Measurements from ENCODE around the gene USP5.

Gene USP5

GRCh38 chr12:6845395-6845794 lies 6.6 kb upstream of the USP5 start:
- no peaks in the 10 kb centered on the region for H3K27me3 Mint-ChIP-seq
- H3K9me3 Mint-ChIP-seq = no peaks in the 10 kb centered on the region
- H3K36me3 Mint-ChIP-seq = no peaks in the 10 kb centered on the region
- H3K4me1 Mint-ChIP-seq = no peaks in the 10 kb centered on the region
- H3K4me3 Mint-ChIP-seq = no peak overlapping the region
- H3K27ac Mint-ChIP-seq = no peak overlapping the region

DNA sequence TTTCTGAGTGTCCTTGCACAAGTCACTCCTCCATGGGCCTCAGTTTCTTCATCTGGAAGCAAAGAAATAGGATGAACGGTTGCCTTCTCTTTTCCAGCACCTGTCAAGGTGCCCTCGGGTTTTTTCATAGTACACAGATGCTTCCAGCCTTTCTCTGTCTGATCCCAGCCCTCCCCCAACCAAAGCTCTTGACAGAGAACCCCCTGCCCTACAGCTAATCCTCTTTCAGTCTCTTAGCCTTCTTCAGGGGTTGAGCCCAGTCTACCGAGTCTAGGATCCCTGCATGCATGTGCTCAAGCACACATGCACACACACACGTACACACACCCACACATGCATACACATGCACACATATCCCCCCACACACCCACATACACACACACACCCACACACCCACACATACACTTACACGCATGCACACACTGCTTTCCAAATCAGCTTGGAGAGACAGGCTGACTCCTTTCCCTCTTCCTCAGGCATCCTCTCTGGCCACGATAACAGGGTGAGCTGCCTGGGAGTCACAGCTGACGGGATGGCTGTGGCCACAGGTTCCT lies 5.6 kb upstream of the USP5 start:
- Mint-ChIP-seq H3K4me3 (no peak overlapping the region), H3K4me1 (peaks cover 4% of the 10 kb centered on the region), H3K9me3 (no peaks in the 10 kb centered on the region)

GRCh38 chr12:6847676-6848075 lies 4.3 kb upstream of the USP5 start:
- no peaks in the 10 kb centered on the region for H3K9me3 Mint-ChIP-seq
- no peaks in the 10 kb centered on the region for H3K27me3 Mint-ChIP-seq
- H3K4me3 Mint-ChIP-seq = no peak overlapping the region
- H3K27ac Mint-ChIP-seq = no peak overlapping the region
- H3K4me1 Mint-ChIP-seq = peaks cover 4% of the 10 kb centered on the region
- no peaks in the 10 kb centered on the region for H3K36me3 Mint-ChIP-seq

More for the DNA sequence above, 5.6 kb upstream of the USP5 start:
- Mint-ChIP-seq H3K27me3 (no peaks in the 10 kb centered on the region), H3K27ac (no peak overlapping the region), H3K36me3 (no peaks in the 10 kb centered on the region)

GRCh38 chr12:6849427-6849826 lies 2.5 kb upstream of the USP5 start:
- Mint-ChIP-seq H3K27ac (no peak overlapping the region), H3K4me1 (peaks cover 17% of the 10 kb centered on the region), H3K36me3 (no peaks in the 10 kb centered on the region), H3K27me3 (no peaks in the 10 kb centered on the region), H3K9me3 (no peaks in the 10 kb centered on the region), H3K4me3 (no peak overlapping the region)

DNA sequence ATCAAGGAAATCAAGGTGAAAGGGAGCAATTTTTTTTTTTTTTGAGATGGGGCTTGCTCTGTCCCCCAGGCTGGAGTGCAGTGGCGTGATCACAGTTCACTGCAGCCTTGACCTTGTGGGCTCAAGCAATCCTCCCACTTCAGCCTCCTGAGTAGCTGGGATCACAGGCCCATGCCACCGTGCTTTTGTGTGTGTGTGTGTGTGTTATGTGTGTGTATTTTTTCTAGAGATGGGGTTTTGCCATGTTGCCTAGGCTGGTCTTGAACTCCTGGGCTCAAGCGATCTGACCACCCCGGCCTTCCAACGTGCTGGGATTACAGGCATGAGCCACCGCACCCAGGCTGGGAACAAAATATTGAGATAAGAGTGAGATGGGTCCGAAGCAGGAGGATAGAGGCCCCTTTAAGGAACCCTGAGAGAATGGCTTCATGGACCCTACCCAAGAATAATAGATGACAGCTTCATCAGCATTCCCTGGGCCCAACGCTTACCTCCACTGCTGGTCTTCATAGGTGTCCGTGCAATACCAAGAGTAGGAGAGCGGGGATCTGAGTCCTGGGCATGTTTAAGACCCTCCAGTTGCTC lies 1.9 kb upstream of the USP5 start:
- Mint-ChIP-seq H3K9me3 (no peaks in the 10 kb centered on the region), H3K27ac (no peak overlapping the region), H3K4me1 (peaks cover 21% of the 10 kb centered on the region), H3K27me3 (no peaks in the 10 kb centered on the region), H3K36me3 (no peaks in the 10 kb centered on the region), H3K4me3 (no peak overlapping the region)

GRCh38 chr12:6850796-6851152 lies 1.2 kb upstream of the USP5 start:
- no peak overlapping the region for H3K4me3 Mint-ChIP-seq
- H3K27ac Mint-ChIP-seq = no peak overlapping the region
- H3K36me3 Mint-ChIP-seq = peaks cover under 1% of the 10 kb centered on the region
- no peaks in the 10 kb centered on the region for H3K9me3 Mint-ChIP-seq
- no peaks in the 10 kb centered on the region for H3K27me3 Mint-ChIP-seq
- peaks cover 24% of the 10 kb centered on the region for H3K4me1 Mint-ChIP-seq

- Mint-ChIP-seq H3K27ac (peak within 1 kb of the TSS; percentile 95), H3K4me3 (peak within 1 kb of the TSS; percentile 88), H3K27me3 (no peaks in the 10 kb centered on the region), H3K36me3 (peaks cover 1% of the 10 kb centered on the region), H3K4me1 (peaks cover 26% of the 10 kb centered on the region), H3K9me3 (no peaks in the 10 kb centered on the region)
Observed at GRCh38 chr12:6851153-6851920, 613 bp upstream of the USP5 start, which contains the start of gene CDCA3. Gene CDCA3, minus strand, starts transcription at chr12:6851286. Its CDS starts 334 bp downstream, at chr12:6850952.

DNA sequence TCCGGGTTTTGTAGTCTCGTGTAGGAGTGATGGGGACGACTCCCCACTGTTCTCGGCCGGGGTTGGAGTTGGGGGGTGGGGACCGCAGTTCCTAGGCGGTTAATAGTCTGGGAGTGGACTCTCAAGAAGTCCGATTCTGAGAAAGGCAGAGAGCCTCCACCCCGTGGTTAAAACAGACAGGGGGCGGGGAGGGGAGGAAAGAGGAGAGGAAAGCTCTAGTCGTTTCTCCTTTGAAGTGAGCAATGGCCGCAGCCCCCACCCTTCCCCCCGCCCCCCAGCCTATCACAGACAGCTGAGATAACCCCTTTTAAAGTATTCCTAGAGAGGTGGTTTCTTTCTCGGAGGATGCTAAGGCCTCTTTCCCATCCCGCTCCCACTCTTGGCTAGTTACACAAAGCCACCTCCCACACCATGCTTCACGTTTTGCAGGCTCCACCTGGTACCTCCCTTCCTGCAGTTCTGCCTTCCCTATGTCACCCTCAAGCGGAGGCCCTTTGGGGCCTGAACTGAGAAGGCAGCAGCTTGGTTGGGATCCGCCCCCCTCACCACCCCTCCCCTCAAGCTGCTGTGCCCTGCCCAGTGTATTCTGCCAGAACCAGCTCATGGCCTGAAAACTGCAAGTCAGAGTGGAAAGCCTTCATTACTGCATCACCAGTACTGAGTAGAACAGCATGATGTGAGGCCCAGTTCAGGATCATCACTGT lies 853 bp downstream of the USP5 start:
- Mint-ChIP-seq H3K9me3 (no peaks in the 10 kb centered on the region), H3K4me1 (peaks cover 26% of the 10 kb centered on the region), H3K4me3 (peak overlapping the region; percentile 88), H3K36me3 (peaks cover 7% of the 10 kb centered on the region), H3K27ac (peak overlapping the region; percentile 95), H3K27me3 (no peaks in the 10 kb centered on the region)

GRCh38 chr12:6853626-6854025 lies 1.7 kb downstream of the USP5 start:
- peaks cover 9% of the 10 kb centered on the region for H3K36me3 Mint-ChIP-seq
- H3K9me3 Mint-ChIP-seq = no peaks in the 10 kb centered on the region
- H3K4me3 Mint-ChIP-seq = peak overlapping the region; percentile 88
- no peaks in the 10 kb centered on the region for H3K27me3 Mint-ChIP-seq
- H3K27ac Mint-ChIP-seq = peak overlapping the region; percentile 95
- H3K4me1 Mint-ChIP-seq = peaks cover 26% of the 10 kb centered on the region

DNA sequence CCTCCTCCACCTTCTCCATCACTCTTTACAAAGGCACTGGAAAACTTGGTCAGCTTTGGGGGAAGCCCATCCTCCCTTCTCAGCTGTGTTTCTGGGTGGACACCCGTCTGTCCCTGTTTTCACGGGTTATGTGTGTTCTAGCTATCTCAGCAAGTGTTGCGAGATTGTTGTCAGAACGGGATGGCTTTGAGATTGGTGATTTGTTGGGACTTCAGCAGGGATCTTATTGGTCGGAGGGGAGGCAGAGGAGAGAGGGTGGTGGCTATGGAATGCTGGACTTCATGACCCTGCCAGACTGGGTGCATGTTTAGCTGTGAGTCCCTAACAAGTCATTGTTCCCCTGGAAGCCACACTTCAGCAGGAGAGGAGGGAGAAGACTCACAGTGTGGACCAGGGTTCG lies 2.1 kb downstream of the USP5 start:
- Mint-ChIP-seq H3K27me3 (no peaks in the 10 kb centered on the region), H3K4me1 (peaks cover 26% of the 10 kb centered on the region), H3K36me3 (peaks cover 9% of the 10 kb centered on the region), H3K27ac (peak overlapping the region; percentile 95), H3K4me3 (peak overlapping the region; percentile 88), H3K9me3 (no peaks in the 10 kb centered on the region)

DNA sequence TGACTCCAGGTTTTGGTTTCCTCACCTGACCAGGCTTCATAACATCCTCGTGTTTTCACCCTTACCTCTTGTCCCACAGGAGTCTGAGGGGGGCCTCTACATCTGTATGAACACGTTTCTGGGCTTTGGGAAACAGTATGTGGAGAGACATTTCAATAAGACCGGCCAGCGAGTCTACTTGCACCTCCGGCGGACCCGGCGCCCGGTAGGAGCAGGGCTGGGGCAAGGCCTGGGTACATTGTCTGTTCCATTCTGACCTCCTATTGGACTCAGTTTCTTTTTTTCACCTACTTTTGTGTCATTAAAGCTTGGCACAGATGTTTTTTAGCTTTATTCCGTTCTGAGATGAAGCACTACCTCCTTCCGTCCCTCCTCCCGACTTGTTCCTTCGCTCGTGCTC lies 3.4 kb downstream of the USP5 start:
- Mint-ChIP-seq H3K4me3 (no peak overlapping the region), H3K27me3 (no peaks in the 10 kb centered on the region), H3K27ac (no peak overlapping the region), H3K9me3 (no peaks in the 10 kb centered on the region), H3K4me1 (peaks cover 26% of the 10 kb centered on the region), H3K36me3 (peaks cover 9% of the 10 kb centered on the region)

DNA sequence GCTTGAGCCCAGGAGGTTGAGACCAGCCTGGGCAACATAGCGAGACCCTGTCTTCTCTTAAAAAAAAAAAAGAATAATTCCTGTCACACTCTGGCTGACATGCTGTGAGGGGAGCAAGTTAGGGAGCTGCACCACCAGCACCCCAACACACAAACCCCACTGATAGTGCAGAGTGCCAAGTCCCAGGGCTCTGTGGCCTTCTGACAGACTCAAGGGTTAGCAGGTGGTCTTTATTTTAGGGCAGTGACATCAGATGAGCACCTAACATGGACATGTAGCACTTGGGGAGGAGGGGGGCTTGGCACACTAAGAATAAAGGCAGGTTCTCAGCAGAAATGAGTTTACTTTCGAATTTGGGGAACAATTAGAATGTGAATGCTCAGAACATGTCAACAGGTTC lies 6.8 kb downstream of the USP5 start:
- Mint-ChIP-seq H3K9me3 (no peaks in the 10 kb centered on the region), H3K27ac (no peak overlapping the region), H3K4me3 (no peak overlapping the region), H3K4me1 (peaks cover 14% of the 10 kb centered on the region), H3K36me3 (peaks cover 22% of the 10 kb centered on the region), H3K27me3 (no peaks in the 10 kb centered on the region)

DNA sequence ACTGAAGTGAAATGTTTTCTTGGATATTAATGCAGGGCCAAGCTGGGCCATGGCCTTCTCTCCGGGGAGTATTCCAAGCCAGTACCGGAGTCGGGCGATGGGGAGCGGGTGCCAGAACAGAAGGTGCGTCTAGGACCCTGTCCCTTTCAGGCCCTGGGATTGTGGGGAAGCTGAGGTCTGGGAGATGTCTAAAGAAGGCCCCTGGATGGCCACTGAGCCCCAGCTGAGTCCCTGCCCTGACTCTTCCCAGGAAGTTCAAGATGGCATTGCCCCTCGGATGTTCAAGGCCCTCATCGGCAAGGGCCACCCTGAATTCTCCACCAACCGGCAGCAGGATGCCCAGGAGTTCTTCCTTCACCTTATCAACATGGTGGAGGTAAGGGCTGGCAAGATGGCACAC lies 8.2 kb downstream of the USP5 start:
- Mint-ChIP-seq H3K9me3 (no peaks in the 10 kb centered on the region), H3K4me3 (no peak overlapping the region), H3K36me3 (peaks cover 24% of the 10 kb centered on the region), H3K4me1 (peaks cover 5% of the 10 kb centered on the region), H3K27ac (no peak overlapping the region), H3K27me3 (no peaks in the 10 kb centered on the region)

- Mint-ChIP-seq H3K27me3 (no peaks in the 10 kb centered on the region), H3K9me3 (no peaks in the 10 kb centered on the region), H3K4me3 (no peak overlapping the region), H3K27ac (no peak overlapping the region), H3K36me3 (peaks cover 25% of the 10 kb centered on the region), H3K4me1 (peaks cover under 1% of the 10 kb centered on the region)
Observed at GRCh38 chr12:6860942-6861341, 9.0 kb downstream of the USP5 start.

DNA sequence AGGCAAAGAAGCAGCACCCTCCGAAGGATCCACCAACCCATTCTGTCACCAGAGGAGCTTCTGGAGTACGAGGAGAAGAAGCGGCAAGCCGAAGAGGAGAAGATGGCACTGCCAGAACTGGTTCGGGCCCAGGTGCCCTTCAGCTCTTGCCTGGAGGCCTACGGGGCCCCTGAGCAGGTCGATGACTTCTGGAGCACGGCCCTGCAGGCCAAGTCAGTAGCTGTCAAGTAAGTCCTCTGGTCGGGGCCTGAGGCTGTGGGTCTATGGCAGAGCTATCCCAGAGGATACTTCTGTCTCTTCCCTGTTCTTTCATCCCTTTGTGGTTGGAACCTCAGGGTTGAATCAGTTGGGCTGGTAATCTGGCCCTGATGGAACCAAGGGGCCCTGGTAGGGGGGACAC lies 9.4 kb downstream of the USP5 start:
- Mint-ChIP-seq H3K9me3 (no peaks in the 10 kb centered on the region), H3K4me3 (no peak overlapping the region), H3K27me3 (no peaks in the 10 kb centered on the region), H3K36me3 (peaks cover 25% of the 10 kb centered on the region), H3K27ac (no peak overlapping the region), H3K4me1 (no peaks in the 10 kb centered on the region)

- Mint-ChIP-seq H3K27me3 (no peaks in the 10 kb centered on the region), H3K36me3 (peaks cover 19% of the 10 kb centered on the region), H3K9me3 (no peaks in the 10 kb centered on the region), H3K4me1 (no peaks in the 10 kb centered on the region), H3K27ac (no peak overlapping the region), H3K4me3 (no peak overlapping the region)
Observed at GRCh38 chr12:6863033-6863432, 11.1 kb downstream of the USP5 start.
